Activated CD8-positive, alpha-beta memory T cell treated with anti-CD3 and anti-CD28 coated beads for 4 hours (primary cell): ENCODE results near the gene GBP4.
"Not testable (repeated sequence)": the region's sequence is repeated elsewhere in the genome, so short reads cannot be mapped to it uniquely, and the experiment has no call there.

ENCODE experiments used
- DNase-seq, 2 donors: peaks; one replicate each; pipeline ENCODE4 v3.0.0-alpha.2; 2020; ENCODE audit warnings: low read depth in 2 of 2

GBP4 gene, protein sequence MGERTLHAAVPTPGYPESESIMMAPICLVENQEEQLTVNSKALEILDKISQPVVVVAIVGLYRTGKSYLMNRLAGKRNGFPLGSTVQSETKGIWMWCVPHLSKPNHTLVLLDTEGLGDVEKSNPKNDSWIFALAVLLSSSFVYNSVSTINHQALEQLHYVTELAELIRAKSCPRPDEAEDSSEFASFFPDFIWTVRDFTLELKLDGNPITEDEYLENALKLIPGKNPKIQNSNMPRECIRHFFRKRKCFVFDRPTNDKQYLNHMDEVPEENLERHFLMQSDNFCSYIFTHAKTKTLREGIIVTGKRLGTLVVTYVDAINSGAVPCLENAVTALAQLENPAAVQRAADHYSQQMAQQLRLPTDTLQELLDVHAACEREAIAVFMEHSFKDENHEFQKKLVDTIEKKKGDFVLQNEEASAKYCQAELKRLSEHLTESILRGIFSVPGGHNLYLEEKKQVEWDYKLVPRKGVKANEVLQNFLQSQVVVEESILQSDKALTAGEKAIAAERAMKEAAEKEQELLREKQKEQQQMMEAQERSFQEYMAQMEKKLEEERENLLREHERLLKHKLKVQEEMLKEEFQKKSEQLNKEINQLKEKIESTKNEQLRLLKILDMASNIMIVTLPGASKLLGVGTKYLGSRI

DNA sequence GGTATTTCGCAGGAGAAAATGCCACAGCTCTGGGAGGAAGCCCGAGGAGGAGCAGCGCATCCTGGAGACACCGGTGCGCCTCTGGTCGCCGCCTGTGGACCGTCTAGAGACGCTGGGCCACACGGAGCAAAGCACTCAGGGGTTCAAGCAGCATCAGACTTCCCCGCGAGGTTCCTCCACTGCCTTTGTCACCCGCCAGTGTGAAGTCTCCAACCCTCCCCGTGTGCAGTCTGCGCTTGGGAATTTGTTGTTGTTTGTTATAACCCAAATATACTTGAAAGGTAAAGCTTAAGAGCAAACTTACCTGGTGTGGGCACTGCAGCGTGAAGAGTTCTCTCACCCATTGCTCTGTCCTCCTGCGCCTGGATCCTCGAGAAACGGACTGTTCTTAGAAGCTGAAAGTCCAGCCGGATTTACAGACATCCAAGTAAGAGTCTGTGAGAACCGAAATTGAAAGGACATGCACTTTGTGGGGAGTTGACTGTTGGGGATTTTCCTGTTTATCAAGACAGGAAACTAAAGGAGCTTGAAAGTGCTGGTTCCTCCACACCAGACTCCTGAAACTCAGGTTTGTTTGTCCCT, at the start of gene GBP4:
TSS of gene GBP4 (minus strand) at position 452 of the 582 bp plus-strand sequence. CDS start at position 344, 108 bp downstream.
- DNase-seq = peak; percentile 19 to 25

DNA sequence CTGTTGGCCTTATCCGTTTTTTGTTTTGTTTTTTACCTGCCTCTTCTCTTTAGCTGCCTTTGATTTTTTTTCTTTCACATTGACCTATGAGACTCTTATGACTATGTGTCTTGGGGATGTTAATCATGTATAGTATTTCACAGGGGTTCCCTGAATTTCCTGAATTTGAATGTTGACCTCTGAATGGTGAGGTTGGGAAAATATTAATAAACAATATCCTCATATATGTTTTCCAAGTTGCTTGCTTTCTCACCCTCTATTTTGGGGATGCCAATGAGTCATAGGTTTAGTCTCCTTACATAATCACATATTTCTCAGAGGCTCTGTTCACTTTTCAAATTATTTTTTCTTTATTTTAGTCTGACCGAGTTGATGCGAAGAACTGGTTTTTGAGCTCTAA, 44.3 kb upstream of the GBP4 start:
- no peak for DNase-seq

DNA sequence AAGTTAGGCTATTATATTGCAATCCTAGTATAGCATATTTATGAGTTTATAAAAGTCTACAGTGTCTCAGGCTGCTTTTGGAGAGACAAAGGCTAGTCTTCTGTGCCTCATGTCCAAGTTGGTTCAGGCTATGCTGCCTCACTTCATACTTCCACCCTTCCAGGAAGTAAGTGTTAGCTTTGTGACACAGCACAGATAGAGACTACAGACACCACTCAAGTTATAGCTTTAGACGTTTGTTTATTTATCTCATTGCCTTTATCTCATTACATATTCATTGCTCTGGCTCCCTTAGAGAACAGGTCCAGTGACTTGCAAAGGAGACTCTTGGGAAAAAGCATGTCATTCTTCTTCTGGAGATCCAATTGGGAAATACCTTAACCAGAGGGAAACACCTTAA, 22.6 kb upstream of the GBP4 start:
- no peak for DNase-seq

DNA sequence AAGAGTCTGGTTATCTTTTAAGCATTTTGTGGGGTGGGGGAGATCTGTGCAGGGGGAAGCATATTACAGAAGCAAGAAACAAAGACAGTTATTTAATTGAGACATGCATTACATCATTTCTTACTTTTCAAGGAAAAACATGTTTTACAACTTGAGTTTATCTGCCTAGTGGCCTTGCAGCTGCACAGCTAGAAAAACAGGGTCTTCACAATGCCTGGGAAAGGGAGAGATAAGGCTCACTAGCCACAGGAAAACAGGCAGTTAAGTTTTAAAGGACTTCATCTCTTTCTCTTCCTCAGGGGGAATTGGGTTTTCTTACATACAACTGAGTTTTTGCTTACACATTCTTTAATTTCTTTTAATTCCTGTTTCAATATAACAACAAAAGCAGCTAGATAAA, 21.1 kb upstream of the GBP4 start:
- not testable (repeated sequence) for DNase-seq

DNA sequence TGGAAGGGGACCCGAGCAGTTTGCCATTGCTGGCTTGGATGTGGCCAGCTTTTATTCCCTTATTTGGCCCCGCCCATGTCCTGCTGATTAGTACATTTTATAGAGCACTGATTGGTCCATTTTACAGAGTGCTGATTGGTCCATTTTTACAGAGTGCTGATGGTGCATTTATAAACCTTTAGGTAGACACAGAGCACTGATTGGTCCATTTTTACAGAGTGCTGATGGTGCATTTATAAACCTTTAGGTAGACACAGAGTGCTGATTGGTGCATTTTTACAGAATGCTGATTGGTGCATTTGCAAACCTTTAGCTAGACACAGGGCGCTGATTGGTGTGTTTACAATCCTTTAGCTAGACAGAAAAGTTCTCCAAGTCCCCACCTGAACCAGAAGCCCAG, 20.2 kb upstream of the GBP4 start:
- DNase-seq = not testable (repeated sequence)

DNA sequence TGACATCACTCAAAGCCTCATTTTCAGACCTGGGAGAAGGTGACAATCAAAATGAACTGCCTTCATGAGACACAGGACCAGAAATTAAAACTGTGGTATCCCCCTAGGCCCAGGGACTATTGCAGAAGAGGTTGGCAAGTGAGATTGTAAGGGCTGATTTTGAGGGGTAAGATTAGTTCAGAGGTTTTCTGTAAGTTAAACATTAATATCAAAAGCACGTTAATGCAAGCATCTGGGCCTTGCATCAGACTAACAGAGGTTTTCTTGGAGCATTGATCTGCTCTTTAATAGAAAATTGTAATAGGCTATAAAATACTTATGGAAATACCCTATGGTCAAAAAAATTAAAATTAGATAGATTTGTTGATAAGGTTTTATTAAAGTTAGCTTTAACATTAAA, 14.6 kb upstream of the GBP4 start:
- no peak for DNase-seq

DNA sequence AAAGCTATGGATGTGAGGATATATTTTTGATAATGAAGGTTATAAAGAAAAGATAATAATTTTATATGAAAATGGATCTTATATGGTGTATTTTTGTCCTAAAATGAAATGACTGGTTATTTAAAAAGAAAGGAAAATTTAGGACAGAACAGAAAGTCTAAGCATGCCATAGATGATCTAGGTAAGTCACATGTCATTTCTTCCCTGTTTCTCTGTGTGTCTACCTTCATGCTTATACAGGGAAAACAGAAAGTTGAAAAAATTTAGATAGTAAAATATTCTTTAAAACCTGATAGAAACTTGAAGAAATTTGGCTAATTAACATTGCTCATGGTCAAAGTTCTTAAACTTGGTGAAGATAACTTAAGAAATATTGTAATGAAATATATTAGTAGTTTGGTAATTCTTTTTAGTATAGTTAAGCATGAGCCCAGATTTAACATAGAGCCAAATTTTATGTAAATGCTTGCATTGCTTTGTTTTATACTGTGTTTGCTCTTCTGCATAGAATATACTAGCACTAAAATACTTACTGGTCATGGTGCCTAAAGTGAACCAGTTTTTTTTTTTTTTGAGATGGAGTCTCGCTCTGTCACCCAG, 12.4 kb upstream of the GBP4 start:
- DNase-seq = no peak

DNA sequence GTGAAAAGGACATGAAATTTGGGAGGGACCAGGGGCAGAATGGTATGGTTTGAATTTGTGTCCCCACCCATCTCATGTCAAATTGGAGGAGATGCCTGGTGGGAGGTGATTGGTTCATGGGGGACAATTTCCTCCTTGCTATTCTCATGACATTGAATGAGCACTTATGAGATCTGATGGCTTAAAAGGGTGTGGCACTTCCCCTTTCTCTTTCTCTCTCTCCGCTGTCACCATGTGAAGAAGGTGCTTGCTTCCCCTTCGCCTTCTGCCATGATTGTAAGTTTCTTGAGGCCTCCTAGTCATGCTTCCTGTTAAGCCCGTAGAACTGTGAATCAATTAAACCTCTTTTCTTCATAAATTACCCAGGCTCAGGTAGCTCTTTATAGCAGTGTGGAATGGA, 7.6 kb upstream of the GBP4 start:
- DNase-seq = no peak

DNA sequence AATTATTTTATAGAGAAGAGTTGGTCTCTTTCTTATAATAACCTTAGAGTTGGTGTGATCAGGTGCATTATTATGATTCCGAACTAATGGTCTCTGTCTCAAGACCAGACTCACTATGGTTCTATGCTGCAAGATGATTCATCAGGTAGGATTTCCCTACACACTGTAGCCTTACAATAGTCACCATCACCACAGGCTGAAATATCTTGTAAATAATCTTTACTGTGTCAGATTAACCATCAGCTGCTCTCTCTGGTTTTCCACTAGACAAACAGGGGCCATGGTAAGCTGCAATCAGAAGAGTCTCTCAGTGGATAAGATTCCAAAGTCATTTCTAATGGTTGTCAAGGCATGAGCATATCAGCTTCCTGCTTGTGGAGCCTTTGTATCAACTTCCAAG, 4.4 kb upstream of the GBP4 start:
- no peak for DNase-seq

DNA sequence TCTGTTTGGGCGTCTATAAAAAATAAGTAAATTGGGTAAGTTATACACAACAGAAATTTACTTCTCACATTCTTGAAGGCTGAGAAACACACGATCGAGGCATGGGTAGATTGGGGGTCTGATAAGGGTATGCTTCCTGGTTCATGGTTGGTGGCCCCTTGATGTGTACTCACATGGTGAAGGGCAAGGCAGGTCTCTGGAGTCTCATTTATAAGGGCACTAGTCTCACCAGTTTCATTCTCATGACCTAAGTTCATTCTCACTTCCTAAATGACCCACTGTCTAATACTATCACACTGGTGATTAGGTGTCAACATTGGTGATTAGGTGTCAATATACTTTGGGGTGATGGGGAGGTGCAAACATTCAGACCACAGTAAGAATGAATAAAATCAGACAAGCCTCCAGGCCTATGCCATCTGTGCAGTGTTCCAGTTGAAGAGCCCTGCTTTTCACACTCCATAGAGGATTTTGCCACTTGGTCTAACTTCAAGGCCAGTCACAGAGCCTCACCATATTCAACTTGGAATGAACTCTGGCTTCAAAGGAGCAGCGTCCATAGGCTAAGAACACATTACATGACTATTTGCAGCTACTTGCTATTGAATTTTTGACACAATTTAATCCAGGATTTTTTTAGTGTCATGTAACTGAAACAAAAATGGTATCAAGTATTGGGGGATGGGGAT, 2.5 kb upstream of the GBP4 start:
- no peak for DNase-seq

DNA sequence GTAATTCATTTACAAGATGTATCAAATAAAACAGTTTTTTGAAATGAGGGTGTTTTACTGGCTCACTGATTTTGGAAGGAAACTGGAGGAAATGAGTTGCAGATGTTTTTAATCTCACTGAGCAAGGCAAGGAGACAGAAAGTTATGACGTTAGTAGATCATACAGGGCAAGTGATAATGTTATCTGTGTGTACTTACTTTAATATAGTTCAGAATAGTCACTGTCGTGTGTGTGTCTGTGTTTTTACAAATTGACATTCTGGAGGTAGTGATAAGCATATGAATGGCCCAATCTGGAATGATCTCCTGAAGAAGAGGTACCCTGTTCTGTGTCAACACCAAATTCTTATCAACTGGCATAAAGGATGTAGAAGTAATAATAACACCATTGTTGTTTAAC, 1.9 kb upstream of the GBP4 start:
- DNase-seq = no peak

DNA sequence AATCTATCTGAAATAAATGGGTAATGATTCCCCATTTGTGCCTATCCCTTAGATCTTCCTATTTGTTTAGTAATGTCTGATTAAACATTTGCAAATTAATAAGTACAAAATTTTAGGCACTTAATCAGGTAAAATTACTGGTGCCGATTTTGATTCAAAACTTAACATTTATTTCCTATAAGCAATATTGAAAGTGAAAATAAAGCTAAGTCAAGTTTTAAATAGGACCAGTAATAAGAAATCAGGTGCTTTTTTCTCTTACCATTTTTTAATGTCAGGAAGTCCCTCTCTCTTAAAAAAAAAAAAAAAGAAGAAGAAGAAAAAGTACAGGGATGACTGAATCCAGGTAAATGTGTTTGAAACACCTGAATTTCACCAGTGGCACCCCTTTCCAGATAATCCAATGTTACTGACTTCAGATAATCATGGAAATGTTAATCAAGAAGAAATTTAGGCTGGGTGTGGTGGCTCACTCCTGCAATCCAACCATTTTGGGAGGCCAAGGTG, 836 bp upstream of the GBP4 start:
- DNase-seq = no peak

DNA sequence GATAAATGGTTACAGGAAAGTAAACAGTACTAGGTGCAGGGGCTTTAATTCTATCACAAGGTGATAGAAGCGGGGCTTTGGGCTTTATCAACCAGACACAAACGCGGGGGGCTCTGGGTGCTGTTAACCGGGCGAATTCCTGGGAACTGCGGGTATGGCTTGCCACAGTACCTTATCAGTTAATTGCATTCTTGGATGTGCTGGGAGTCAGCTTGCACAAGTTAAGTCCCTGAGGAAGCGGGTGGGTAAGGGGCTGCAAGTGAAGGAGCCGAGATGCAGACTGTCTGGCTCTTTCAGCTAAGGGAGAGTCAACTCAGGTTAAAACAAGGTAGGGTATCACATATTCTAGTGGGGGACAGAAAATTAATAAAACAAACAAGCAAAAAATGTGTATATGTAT, 661 bp downstream of the GBP4 start:
- DNase-seq = no peak

DNA sequence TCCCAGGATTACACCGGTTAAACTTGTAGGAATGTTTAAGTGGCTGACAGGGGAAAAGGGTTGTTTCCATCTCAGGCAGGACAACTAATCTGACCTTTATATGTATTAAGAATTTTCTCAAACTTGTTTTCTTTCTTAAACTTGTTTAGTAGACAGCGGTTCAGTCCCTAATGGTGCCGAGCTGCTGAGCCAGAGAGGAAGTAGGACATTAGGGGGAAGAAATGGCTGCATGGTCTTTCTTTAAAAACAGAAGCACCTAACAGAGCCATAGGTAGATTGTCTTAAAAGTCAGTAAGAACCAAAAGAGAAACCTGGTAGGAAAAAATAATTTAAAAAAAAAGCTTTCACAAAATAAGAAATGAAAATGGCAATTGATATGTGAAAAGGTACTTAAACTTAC, 3.3 kb downstream of the GBP4 start:
- DNase-seq = no peak

DNA sequence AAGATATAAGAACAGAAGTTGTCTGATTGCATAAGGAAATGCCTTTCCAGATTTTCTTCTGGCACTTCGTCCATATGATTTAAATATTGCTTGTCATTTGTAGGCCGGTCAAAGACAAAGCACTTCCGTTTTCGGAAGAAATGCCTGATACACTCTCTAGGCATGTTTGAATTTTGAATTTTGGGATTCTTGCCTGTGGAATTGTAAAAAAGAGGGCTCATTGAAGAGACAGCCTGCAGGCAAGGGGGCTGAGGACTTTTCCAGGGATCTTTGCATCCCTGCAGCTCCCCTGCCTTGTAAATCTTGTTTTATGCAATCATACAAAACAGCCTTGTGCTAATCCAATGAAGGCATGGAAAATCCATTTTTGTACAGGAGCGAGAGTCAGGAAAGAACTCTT, 7.4 kb downstream of the GBP4 start:
- DNase-seq = no peak

DNA sequence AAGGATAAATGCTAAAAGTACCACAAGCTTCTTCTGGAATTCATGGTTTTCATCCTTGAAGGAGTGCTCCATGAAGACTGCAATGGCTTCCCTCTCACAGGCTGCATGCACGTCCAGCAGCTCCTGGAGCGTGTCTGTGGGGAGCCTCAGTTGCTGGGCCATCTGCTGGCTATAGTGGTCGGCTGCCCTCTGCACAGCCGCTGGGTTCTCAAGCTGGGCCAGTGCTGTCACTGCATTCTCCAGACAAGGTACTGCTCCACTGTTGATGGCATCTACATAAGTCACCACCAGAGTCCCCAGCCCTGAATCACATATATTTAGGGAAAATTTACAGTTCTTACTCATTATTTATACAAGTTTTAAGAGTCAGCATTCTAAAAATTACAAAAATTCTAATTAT, 8.7 kb downstream of the GBP4 start:
- no peak for DNase-seq

DNA sequence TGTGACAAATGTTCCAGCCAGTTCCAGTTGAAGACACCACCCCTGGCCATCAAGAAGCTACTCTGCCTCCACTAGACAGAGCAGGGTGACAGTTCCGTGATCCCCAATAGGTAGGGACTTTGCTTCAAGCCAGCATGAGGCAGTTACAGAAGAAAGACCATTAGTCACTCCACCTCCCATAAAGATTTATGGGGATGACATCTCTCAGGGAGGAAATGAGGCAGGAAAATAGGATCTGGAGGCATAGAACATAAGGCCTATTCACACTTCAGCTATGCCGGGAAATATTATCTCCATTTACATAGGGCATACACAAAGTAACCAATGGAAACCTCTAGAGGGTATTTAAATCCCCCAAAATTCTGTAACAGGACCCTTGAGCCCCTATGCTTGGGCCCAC, 19.4 kb downstream of the GBP4 start:
- DNase-seq = no peak

DNA sequence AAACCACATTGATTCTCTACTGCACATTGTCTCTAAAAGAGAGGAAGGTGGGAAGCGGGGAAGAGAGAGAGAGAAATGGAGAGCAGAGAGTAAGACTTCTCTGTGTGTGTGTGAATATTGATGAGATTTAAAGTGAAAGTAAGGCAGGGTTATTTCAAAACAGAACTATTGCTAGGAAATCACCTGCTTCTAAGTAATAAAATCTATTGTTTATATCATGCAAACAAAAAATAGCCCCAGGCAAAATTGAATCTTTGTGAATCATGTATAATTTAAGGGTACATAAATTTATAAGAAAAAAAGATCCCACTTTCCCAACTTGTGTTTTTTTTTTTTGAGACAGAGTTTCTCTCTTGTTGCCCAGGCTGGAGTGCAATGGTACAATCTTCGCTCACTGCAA, 21.8 kb downstream of the GBP4 start:
- no peak for DNase-seq

DNA sequence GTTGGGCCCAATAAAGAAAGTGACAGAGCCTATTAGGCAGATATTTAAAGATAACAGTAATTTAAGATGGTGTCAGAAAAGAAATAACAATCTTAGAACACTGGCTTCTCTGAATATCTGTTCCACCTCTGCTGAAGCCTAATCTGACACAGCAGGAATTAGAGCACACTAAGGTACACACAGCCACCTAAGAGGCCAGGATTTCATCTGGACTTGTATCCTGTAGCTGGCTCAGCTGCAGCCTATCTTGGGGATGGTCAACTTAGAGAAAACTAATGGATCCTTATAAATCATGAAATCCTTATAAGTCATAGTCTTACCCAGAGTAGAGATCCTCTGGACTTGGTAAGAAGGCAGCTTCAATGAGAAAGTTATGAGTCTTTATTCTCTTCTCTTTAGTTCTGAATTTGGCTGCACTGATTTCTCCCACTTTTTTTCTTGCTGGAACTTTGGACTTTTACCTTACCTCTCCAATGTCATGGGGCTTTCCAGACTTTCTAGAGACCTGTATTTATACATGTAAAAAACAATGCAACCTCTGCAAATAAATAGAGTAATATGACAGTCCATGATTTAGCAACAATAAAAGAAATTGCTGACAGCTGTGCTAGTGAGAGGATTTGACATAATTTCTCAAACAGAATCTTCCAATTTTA, 23.0 kb downstream of the GBP4 start, which contains the start of gene GBP7:
TSS of gene GBP7 (minus strand) at position 403 of the 656 bp plus-strand sequence. CDS start 4,068 bp downstream, outside the sequence.
- no peak for DNase-seq

DNA sequence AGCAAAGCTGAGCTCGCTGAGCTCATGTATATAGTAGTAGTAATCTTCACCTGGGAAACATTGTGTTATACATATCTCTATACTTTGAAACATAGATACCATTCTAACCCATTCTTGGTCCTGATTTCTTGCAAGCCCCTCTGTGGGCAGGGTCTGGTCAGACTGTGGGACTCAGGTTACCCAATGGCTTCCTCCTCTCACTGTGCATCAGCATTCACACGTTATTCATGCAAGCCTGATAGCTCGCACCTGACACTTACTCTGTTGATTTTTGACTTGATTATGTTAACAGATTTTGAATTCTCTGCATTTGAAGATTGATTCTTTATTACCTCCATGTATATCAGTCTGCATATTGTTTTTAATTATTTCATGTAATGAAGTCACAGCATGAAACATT, 24.3 kb downstream of the GBP4 start:
- no peak for DNase-seq

DNA sequence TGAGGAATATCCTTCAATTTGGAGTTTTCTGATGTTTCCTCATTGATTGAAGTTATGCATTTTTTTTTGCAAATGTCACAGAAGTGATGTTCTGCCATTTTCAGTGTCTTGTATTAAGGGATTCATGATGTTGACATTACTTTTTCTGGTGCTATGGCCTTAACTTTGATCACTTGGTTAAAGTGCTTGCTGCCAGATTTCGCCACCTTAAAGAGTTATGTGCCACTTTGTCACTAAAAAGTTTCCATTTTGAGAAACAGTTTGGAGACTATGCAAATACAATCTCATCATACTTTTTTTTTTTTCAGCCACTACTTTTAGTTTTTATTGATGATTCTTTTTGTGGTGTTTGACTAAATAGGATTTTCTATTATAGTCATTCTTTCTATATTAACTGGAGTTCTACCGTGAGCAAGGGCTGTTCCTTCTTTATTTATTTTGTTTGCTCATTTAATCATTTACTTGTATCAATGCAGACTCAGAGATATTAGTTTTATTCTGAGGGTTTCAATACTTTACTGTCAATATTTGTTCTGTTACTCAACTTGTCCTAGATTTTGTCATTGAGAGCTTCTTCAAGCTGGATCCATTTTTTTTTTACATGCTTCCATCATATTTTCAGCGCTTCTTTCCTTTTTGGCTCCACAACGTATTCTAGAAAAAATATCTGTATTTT, 26.1 kb downstream of the GBP4 start:
- DNase-seq = no peak
